ENCODE results near the gene TMEM214.

Gene TMEM214

GRCh38 chr2:27089111-27089954, 56.6 kb downstream of the TMEM214 start:
- in situ Hi-C loops (cut with HindIII; ENCODE audit: low pct_ligation_motif_present, low pct_unique_long_range_greater_than_20kb, low sequenced_read_pairs) = no loop called here

More at GRCh38 chr2:27089111-27089954, 56.6 kb downstream of the TMEM214 start:
- DNase-seq = no peak
